GM21723 (cell line): Measurements from ENCODE around the gene PRDM5.

Experiments
- ATAC-seq: cut with Tn5 transposase; IDR thresholded peaks from one replicate; pipeline ENCODE4 v1.9.1; 2021; ENCODE audit warnings: mild to moderate bottlenecking, moderate library complexity; ENCODE audit not compliant: unreplicated experiment

The PRDM5 gene

DNA sequence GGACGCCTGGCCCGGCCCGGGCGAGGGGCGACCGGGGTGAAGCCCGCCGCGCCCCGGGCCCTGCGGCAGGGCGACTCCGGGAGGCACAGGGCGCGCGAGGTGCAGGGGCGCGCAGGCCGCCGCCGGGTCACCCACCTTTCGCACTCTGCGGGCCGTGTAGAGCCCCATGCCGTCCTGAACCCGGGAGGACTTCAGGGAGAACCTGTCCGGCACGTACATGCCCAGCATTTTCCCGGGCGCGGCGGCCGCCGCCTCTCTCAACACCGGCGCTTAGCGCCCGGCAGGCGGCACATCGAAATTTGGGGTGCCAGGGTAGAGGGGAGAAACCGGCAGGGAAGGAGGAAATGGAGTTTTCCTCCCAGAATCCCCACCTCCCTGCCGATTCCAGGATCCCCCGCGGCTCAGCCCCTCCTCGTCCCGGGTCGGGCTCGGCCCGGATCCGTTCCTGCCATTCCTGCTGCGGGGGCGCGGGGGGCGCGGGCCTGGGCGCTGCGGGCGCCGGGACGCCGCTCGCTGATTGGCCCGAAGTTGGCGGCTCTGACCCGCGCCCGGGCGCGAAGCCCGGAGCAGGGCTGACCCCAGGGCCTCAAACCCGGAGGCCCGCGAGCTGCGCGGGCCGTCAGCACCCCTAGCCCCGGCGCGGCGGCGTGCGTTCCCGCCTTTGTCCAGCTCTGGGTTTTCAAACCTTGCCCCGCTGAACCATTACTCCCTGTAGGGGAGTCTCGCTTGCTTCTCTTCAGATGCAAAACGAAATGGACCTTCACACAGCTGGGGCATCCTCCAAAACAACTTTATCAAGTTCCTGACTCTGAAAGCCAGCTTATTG is at the start of gene PRDM5:
Gene PRDM5, minus strand, starts transcription at position 346 of the 826 bp plus-strand sequence. Its CDS starts 118 bp downstream, at position 228.
- no peak for ATAC-seq

- no peak for ATAC-seq
Observed at GRCh38 chr4:120971884-120972283, 49.4 kb upstream of the PRDM5 start.

- no peak for ATAC-seq
Observed at GRCh38 chr4:120965938-120966337, 43.4 kb upstream of the PRDM5 start.

GRCh38 chr4:120964596-120964995 is 42.1 kb upstream of the PRDM5 start:
- ATAC-seq: no peak

DNA sequence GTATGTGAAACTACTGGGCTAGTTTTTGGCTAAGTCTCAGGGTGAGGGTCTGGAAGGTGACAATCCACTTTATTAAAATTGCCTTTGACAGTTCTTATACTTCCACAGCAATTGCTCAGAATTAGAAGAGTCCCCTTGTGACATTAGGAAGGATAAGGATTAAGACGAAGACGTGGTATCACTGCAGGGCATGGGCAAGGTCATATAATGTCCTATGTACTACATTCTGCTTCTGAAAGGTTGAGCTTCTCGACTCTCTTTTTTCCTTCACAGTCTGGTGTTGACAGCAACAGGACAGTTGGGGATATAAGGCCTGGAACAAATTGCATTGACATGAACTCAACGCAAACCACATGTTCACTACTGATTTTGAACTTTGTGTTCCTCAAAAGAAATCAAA is 40.9 kb upstream of the PRDM5 start:
- ATAC-seq: no peak

DNA sequence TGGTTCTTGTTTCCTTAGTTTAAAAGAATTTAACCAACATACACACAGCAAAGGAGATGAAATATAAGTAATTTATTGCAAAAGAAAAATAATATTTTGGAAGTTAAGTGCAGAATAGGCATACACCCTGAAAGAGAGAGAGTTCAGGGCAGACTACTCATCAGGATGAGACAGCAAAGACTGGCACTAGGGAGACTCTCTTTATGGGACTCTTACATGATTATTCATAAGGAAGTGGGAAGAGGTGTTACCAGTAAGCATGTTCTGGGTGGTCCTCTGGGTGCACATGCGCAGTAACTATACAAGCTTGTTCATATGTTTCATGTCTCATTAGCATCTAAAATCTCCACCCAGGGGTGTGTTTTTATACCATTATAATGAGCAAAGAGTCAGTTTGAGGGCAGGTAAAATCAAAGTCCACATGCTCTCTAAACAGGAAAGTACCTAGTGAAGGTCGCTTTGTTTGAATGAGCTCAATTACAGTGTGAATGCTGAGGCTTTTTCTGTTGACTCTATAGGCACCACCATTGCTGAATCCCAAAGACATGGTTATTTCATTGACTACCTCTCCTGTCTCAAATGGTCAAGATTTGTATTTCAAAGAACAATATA is 38.2 kb upstream of the PRDM5 start:
- ATAC-seq: no peak

GRCh38 chr4:120948382-120948781 is 25.9 kb upstream of the PRDM5 start:
- no peak for ATAC-seq

GRCh38 chr4:120942776-120943175 is 20.2 kb upstream of the PRDM5 start:
- ATAC-seq: no peak

GRCh38 chr4:120940547-120940946 is 18.0 kb upstream of the PRDM5 start:
- no peak for ATAC-seq

DNA sequence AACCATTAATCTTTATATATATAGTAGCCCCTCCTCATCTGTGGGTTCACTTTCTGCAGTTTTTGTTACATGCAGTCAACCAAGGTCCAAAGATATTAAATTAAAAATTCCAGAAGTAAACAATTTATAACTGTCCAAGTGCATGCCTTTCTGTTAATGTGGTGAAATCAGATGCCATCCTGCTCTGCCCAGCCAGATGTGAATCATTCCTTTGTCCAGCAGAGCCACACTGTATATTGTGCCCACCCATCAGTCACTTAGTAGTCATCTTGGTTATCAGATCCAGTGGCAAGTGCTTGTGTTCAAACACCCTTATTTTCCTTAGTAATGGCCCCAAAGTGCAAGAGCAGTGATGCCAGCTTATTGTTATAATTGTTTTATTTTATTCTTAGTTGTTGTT is 17.2 kb upstream of the PRDM5 start:
- no peak for ATAC-seq

- ATAC-seq: no peak
Observed at GRCh38 chr4:120929847-120930246, 7.3 kb upstream of the PRDM5 start.

GRCh38 chr4:120927801-120928409 is 5.4 kb upstream of the PRDM5 start:
- no peak for ATAC-seq

DNA sequence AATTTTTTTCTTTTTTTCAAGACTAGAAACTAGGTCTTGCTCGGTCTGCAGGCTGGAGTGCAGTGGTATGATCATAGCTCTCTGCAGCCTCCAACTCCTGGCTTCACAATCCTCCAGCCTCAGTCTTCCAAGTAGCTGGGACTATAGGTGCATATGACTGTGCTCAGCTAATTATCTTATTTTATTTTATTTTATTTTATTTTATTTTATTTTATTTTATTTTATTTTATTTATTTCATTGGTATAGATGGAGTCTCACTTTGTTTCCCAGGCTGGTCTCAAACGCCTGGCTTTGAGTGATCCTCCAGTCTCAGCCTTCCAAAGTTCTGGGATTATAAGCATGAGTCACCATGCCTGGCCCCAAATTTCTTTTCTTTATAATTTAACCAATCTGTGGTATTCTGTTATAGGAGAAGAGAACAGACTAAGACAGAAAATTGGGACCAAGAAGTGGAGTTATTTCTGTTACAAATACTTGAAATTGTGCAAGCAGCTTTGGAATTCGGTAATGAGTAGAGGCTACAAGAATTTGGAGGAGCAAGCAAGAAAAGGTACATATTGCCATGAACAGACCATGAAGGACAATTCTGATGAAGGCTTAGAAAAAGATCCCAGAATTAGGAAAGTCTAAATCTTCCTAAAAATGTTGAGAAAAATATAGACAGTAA is 4.0 kb upstream of the PRDM5 start:
- ATAC-seq: no peak

GRCh38 chr4:120924931-120925330 is 2.4 kb upstream of the PRDM5 start:
- ATAC-seq: no peak

GRCh38 chr4:120923207-120923522 is 639 bp upstream of the PRDM5 start:
- no peak for ATAC-seq

DNA sequence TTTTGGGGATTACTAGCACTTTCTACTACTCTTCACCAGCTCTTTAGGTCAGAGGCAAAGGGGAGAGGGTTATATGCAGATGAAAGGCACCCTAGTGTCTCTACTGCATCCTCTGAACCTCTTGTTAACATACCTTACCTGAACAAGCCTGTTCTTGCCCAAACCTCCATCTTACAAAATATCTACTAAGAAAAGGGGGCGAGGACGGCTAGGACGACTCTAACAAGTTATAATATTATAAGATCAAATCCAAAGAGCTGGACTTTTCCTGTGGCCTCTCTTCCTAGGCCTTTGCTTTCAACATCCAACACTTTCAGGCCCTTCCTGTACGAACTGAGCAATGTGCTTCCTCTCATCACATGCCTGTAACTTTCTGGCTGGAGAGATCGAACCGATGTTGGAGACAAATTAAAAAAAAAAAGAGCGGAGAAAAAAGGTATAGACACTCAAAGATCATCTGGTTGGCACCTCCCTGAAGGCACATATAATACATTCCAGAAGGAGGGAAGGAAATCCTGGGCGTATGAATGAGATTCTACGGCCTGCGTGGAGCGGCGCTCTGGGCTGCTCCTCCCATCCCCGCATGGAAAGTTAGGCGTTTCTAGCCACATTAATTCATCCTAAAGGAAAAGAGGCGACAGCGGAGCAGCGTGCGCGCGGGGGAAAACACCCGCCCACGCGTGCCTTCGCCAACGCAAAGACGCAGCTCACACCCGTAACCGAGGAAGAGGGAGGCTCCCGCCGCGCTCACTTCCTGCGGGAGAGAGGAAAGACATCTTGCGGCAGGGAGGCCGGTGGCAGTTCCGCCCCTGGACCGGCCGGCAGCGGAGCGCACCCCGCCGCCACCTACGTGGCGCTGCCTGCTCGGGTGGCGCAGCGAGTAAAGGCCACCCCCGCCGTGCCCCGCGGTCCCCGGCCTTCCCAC is 808 bp downstream of the PRDM5 start:
- ATAC-seq: no peak

- no peak for ATAC-seq
Observed at GRCh38 chr4:120920666-120921065, 1.9 kb downstream of the PRDM5 start.

DNA sequence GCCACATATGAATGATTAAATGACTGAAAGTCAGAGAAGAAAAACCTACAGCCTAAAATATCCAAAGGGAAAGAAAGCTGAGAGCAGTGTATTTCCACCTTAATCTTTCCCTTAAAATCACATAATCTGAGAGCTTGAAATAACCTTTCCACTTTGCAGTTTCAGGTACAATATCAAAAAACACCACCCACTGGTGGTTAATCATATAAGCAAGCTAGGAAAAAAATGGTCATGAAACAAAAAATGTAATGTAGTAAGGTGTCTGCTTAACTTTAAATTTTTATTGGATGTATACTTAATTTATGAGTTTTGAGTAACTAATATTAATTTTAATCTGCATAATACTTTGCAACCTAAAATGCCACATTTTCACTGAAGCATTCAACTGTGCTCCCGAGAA is 3.2 kb downstream of the PRDM5 start:
- no peak for ATAC-seq

- ATAC-seq: no peak
Observed at GRCh38 chr4:120918788-120919187, 3.7 kb downstream of the PRDM5 start.

- ATAC-seq: no peak
Observed at GRCh38 chr4:120918092-120918491, 4.4 kb downstream of the PRDM5 start.

GRCh38 chr4:120916937-120917336 is 5.6 kb downstream of the PRDM5 start:
- no peak for ATAC-seq
